HG02759 (cell line): ENCODE results near the gene CPED1.

Source experiments
- ATAC-seq: cut with Tn5 transposase; IDR thresholded peaks from one replicate; pipeline ENCODE4 v1.9.1; 2021; ENCODE audit warnings: mild to moderate bottlenecking, moderate library complexity; ENCODE audit not compliant: unreplicated experiment

Gene CPED1

DNA sequence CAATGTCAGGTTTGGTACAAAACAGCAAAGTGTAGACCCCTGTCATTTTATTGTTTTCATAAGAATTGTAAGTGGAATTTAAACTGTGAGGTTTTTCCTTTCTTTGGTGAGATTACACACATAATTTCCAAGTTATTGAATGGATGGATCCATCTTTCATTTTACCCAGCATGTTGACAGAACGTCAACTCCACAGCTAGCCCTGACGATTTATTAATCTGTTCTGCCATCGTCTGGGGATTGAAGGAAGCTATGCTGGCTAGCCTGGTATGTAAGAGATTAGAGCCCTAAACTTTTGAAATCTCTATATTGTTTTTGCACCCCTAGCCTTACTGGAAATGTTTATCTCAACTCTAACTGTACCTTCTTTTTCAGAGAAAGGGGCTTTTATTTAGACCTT is 348.9 kb downstream of the CPED1 start:
- no peak for ATAC-seq

DNA sequence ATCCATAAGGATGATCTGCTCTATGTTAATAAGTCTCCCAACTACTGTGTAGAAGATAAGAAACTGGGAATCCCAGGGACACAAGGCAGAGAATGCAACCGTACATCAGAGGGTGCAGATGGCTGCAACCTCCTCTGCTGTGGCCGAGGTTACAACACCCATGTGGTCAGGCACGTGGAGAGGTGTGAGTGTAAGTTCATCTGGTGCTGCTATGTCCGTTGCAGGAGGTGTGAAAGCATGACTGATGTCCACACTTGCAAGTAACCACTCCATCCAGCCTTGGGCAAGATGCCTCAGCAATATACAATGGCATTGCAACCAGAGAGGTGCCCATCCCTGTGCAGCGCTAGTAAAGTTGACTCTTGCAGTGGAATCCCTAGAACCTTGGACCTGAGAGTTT is 350.6 kb downstream of the CPED1 start:
- no peak for ATAC-seq

DNA sequence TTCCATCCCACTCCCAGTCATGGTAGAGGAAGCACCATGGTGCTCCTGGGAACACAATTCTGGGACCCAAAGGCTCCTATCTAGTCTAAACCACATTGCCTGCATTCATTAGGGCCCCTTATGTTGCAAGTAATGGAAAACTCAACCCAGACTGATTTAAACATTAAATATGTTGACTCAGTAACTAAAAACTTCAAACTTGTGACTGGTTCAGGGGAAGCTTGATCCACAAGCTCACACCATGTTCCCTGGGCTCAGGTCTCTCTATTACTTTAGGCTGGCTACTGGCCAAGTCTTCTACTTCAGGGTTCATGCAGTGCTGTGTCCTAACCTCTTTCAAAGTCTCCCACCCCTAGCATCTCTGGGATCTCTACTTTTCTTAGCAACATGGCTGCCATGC is 353.4 kb downstream of the CPED1 start:
- no peak for ATAC-seq

DNA sequence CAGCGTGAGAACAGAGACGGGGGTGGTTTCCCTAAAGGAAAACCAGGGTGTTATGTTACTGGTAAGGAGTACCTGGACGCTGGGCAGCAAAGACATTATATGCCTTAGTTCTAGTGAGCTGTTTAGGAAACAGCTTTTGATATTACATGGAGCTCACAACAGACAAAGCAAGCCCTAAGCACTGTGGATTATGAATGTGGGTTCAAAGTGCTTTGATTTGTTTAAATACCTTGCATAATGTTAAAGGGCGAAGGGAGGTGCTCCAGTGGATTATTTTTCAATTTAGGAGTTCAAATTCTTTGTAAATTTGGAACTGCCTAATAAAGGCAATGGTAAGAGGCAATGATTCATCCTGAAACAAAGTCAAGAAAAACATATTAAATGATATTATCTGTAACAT is 354.1 kb downstream of the CPED1 start:
- ATAC-seq = no peak

- no peak for ATAC-seq
These were observed 354.8 kb downstream of the CPED1 start for GRCh38 chr7:121343302-121343701.

DNA sequence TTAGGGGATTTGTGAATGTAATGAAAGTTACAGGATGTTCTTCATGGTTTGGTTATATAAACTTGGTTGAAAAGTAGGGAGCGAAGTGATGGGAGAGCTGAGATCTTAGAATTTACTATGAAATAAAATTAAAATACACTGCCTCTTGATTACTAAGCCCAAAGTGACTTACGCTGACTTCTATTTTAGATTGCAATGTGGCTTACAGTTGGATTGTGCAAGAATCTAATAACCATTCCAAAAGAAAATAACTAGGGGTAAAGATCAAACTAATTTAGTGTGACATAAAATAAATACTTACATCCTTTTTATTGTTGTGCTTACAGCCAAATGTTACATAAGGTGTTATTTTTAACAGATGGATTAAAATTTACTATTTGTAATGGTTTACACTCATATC is 355.6 kb downstream of the CPED1 start:
- no peak for ATAC-seq

- ATAC-seq = no peak
These were observed 356.0 kb downstream of the CPED1 start for GRCh38 chr7:121344497-121344896.
